GM12872 (cell line): ENCODE measurements around the gene SFT2D2.

Source experiments
- CTCF ChIP-seq: IDR thresholded peaks from 3 replicates; pipeline ENCODE4 v1.5.1; 2011; ENCODE audit warnings: low read depth, mild to moderate bottlenecking, low read length, moderate library complexity; ENCODE audit not compliant: insufficient read depth

SFT2D2 gene

GRCh38 chr1:168243198-168243597 is 17.4 kb downstream of the SFT2D2 start:
- TF ChIP-seq CTCF, result no peak

GRCh38 chr1:168243636-168244212 is 17.9 kb downstream of the SFT2D2 start:
- no peak for TF ChIP-seq CTCF

GRCh38 chr1:168245042-168245441 is 19.2 kb downstream of the SFT2D2 start:
- TF ChIP-seq CTCF, result no peak

- TF ChIP-seq CTCF, result no peak
Observed at GRCh38 chr1:168246506-168246905, 20.7 kb downstream of the SFT2D2 start.

DNA sequence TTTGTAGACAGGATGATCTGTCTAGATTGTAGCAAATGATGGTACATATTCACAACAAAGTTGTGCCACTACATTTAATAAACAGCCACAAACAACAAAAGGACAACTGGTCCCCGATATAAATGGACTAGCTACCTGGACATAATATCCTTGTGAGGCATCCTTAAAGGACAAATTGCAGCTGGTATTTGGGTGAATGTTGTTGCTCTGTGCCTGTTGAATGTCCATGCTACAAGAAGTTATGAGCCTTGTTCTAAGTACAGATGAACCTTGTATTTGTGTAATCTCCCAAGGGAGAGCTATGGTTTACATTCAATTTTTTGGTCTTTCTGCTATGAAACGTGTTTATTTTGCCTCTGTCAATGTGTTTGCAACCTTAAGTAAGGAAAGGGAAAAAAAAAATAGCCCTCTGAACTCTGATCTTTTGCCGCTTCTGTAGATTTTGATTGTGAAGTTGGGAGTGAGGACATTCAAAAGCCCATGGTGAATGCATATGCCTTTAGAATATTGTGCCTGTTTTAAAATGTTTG is 26.5 kb downstream of the SFT2D2 start:
- TF ChIP-seq CTCF, result no peak

DNA sequence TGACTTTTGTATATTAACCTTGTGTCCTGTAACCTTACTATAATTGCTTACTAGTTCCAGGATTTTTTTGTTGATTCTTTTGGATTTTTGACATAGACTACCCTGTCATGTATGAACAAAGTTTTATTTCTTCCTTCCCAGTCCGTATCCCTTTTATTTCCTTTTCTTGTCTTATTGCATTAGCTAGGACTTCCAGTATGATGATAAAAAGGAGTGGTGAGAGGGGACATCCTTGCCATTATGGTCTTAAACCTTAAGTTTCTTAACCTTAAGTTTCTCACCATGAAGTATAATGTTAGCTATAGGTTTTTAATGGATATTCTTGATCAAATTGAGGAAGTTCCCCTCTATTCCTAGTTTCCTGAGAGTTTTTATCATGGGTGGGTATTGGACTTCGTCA is 30.4 kb downstream of the SFT2D2 start:
- TF ChIP-seq CTCF, result no peak

GRCh38 chr1:168257397-168257796 is 31.6 kb downstream of the SFT2D2 start:
- TF ChIP-seq CTCF, result no peak
